ENCODE measurements around the gene FAM227B.
"Not testable (repeated sequence)": the region's sequence is repeated elsewhere in the genome, so short reads cannot be mapped to it uniquely, and the experiment has no call there.

The FAM227B gene

GRCh38 chr15:49492151-49492550 lies 128.5 kb downstream of the FAM227B start:
- DNase-seq, result no peak

GRCh38 chr15:49490966-49491365 lies 129.7 kb downstream of the FAM227B start:
- DNase-seq, result no peak

GRCh38 chr15:49485401-49485800 lies 135.2 kb downstream of the FAM227B start:
- DNase-seq, result not testable (repeated sequence)

- not testable (repeated sequence) for DNase-seq
Measured at GRCh38 chr15:49478982-49479381, 141.6 kb downstream of the FAM227B start.

GRCh38 chr15:49478021-49478420 lies 142.6 kb downstream of the FAM227B start:
- DNase-seq, result not testable (repeated sequence)

GRCh38 chr15:49473031-49473430 lies 147.6 kb downstream of the FAM227B start:
- no peak for DNase-seq

GRCh38 chr15:49472338-49472737 lies 148.3 kb downstream of the FAM227B start:
- no peak for DNase-seq

- DNase-seq, result no peak
Measured at GRCh38 chr15:49471733-49472132, 148.9 kb downstream of the FAM227B start.

- DNase-seq, result not testable (repeated sequence)
Measured at GRCh38 chr15:49471248-49471647, 149.4 kb downstream of the FAM227B start.

GRCh38 chr15:49468481-49468839 lies 152.2 kb downstream of the FAM227B start:
- DNase-seq, result peak; percentile 25

- DNase-seq, result peak; percentile 33
Measured at GRCh38 chr15:49467746-49468480, 152.7 kb downstream of the FAM227B start.

- DNase-seq, result no peak
Measured at GRCh38 chr15:49466119-49466518, 154.5 kb downstream of the FAM227B start.

GRCh38 chr15:49464522-49464921 lies 156.1 kb downstream of the FAM227B start:
- no peak for DNase-seq

- no peak for DNase-seq
Measured at GRCh38 chr15:49462232-49462844, 158.3 kb downstream of the FAM227B start.

GRCh38 chr15:49460411-49460941 lies 160.1 kb downstream of the FAM227B start:
- peak; percentile 39 for DNase-seq

- DNase-seq, result peak; percentile 42
Measured at GRCh38 chr15:49458145-49458544, 162.5 kb downstream of the FAM227B start.

- no peak for DNase-seq
Measured at GRCh38 chr15:49456166-49456565, 164.5 kb downstream of the FAM227B start.

GRCh38 chr15:49452595-49452994 lies 168.0 kb downstream of the FAM227B start:
- DNase-seq, result no peak

GRCh38 chr15:49441816-49442215 lies 178.8 kb downstream of the FAM227B start:
- DNase-seq, result no peak

GRCh38 chr15:49441356-49441755 lies 179.3 kb downstream of the FAM227B start:
- DNase-seq, result peak; percentile 62

GRCh38 chr15:49439678-49440395 lies 180.8 kb downstream of the FAM227B start:
- DNase-seq, result peak; percentile 49

- DNase-seq, result no peak
Measured at GRCh38 chr15:49438962-49439631, 181.5 kb downstream of the FAM227B start.

GRCh38 chr15:49436751-49437150 lies 183.9 kb downstream of the FAM227B start:
- peak; percentile 16 for DNase-seq

Data from fibroblast of skin of right biceps (primary cell).